Measurements from ENCODE around the gene RRM2.

RRM2 gene

GRCh38 chr2:10157293-10157692 lies 34.8 kb downstream of the RRM2 start:
- no peak for DNase-seq (ENCODE audit: low read depth)

- DNase-seq (ENCODE audit: low read depth): no peak
Measured at GRCh38 chr2:10158681-10159080, 36.1 kb downstream of the RRM2 start.

GRCh38 chr2:10159086-10159485 lies 36.5 kb downstream of the RRM2 start:
- DNase-seq (ENCODE audit: low read depth): no peak

GRCh38 chr2:10159581-10160131 lies 37.1 kb downstream of the RRM2 start:
- no peak for DNase-seq (ENCODE audit: low read depth)

- no peak for DNase-seq (ENCODE audit: low read depth)
Measured at GRCh38 chr2:10160203-10160955, 37.8 kb downstream of the RRM2 start.

- DNase-seq (ENCODE audit: low read depth): no peak
Measured at GRCh38 chr2:10161206-10161931, 38.8 kb downstream of the RRM2 start.

- DNase-seq (ENCODE audit: low read depth): no peak
Measured at GRCh38 chr2:10161961-10162441, 39.5 kb downstream of the RRM2 start.

- no peak for DNase-seq (ENCODE audit: low read depth)
Measured at GRCh38 chr2:10162586-10163497, 40.3 kb downstream of the RRM2 start.

- DNase-seq (ENCODE audit: low read depth): no peak
Measured at GRCh38 chr2:10163498-10164486, 41.3 kb downstream of the RRM2 start.

GRCh38 chr2:10164601-10165000 lies 42.1 kb downstream of the RRM2 start:
- no peak for DNase-seq (ENCODE audit: low read depth)

- no peak for DNase-seq (ENCODE audit: low read depth)
Measured at GRCh38 chr2:10165282-10165681, 42.7 kb downstream of the RRM2 start.

GRCh38 chr2:10165861-10166675 lies 43.5 kb downstream of the RRM2 start:
- no peak for DNase-seq (ENCODE audit: low read depth)

- no peak for DNase-seq (ENCODE audit: low read depth)
Measured at GRCh38 chr2:10166676-10167292, 44.2 kb downstream of the RRM2 start.

GRCh38 chr2:10167316-10167715 lies 44.8 kb downstream of the RRM2 start:
- DNase-seq (ENCODE audit: low read depth): no peak

- DNase-seq (ENCODE audit: low read depth): no peak
Measured at GRCh38 chr2:10168221-10168620, 45.7 kb downstream of the RRM2 start.

GRCh38 chr2:10169053-10169578 lies 46.6 kb downstream of the RRM2 start:
- DNase-seq (ENCODE audit: low read depth): no peak

- no peak for DNase-seq (ENCODE audit: low read depth)
Measured at GRCh38 chr2:10169581-10169980, 47.0 kb downstream of the RRM2 start.

- DNase-seq (ENCODE audit: low read depth): no peak
Measured at GRCh38 chr2:10170256-10170655, 47.7 kb downstream of the RRM2 start.
